Measurements from ENCODE around the gene ADNP.

ADNP gene

DNA sequence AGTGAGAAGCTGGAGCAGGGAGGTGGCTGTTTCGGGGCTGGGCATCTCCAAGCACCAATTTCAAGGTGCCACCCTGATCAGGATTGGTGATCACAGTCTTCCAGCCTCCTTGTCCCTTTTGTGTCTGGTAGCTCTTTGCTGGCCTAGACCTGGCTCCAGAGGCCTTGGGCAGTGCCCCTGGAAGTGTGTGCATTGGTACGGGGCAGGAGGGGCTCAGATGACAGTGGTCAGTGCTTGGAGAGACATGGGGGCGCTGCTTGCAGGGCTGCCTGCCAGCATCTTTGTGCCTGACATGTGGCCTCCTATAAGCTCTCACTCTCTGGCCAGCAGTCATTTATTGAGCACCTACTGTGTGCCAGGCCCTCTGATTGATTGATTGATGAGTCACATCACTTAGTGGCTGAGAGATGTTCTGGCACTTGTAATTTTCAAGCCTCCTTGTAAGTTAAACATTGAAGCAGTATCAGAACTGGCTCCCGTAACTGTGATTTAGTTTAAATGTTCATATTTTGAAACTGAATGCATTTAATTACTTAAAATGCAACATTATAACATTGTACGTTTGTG is 74.7 kb downstream of the ADNP start:
- Histone ChIP-seq H3K36me3 (ENCODE audit: control insufficient read depth in 1 of 2, insufficient read depth in 2 of 2, low read length in 2 of 2) (no peaks in the 10 kb centered on the region), H3K27ac (ENCODE audit: low read length) (no peak overlapping the region), H3K9me3 (ENCODE audit: control insufficient read depth in 1 of 2, low read length in 2 of 2) (no peaks in the 10 kb centered on the region), H3K27me3 (ENCODE audit: low read depth, low read length) (no peaks in the 10 kb centered on the region), H3K4me3 (ENCODE audit: low read depth in 1 of 2, low read length in 2 of 2) (no peak overlapping the region), H3K4me1 (ENCODE audit: control insufficient read depth in 1 of 2, insufficient read depth in 2 of 2, low read length in 2 of 2) (no peaks in the 10 kb centered on the region)

DNA sequence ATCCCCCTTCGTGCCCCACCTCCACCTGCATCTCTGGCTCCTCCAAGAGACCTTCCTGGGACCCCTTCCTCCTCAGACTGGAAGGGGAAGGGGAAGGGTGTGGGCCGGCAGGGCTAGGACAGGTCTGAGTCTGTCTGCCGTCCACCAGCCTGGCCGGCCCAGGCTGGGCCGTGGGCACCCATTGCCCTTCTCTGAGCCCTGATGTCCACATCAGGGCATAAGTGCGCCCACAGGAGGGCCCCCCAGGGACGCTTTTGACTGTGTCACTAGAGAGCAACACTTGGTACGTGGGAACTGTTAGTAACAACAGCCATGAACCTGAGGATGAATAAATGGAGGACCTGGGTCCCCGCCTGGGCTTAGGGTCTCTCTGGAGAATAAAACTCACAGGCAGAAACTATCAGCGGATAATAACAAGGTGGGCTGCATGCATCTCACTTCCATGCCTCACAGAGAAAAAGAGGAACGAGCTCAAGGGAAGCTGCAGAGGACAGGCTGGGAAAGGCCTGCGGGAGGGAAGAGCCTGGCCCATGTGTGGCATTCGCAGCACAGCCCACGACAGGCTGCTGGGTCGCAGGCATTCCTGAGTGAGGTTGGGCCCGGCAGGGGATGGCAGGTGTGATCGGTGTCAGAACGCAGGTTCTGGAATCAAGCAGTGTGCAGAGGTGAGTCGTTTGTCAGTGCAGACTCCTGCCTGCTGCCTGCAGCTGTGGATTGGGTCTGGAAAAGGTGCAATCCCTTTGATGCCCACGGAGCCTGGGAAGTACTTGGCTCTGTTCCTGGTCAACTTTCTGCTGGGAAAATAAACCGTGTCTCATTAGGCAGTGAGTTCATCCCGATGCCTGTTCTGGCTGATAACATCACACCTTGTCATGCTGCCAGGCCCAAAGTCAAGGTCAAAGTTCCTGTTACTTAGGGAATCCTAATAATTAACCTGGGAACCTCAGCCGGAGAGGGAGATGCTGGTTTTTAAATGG is 75.5 kb downstream of the ADNP start:
- H3K36me3 ChIP-seq (ENCODE audit: control insufficient read depth in 1 of 2, insufficient read depth in 2 of 2, low read length in 2 of 2), result no peaks in the 10 kb centered on the region
- H3K4me1 ChIP-seq (ENCODE audit: control insufficient read depth in 1 of 2, insufficient read depth in 2 of 2, low read length in 2 of 2), result no peaks in the 10 kb centered on the region
- no peak overlapping the region for H3K27ac ChIP-seq (ENCODE audit: low read length)
- H3K27me3 ChIP-seq (ENCODE audit: low read depth, low read length), result no peaks in the 10 kb centered on the region
- no peak overlapping the region for H3K4me3 ChIP-seq (ENCODE audit: low read depth in 1 of 2, low read length in 2 of 2)
- H3K9me3 ChIP-seq (ENCODE audit: control insufficient read depth in 1 of 2, low read length in 2 of 2), result no peaks in the 10 kb centered on the region

DNA sequence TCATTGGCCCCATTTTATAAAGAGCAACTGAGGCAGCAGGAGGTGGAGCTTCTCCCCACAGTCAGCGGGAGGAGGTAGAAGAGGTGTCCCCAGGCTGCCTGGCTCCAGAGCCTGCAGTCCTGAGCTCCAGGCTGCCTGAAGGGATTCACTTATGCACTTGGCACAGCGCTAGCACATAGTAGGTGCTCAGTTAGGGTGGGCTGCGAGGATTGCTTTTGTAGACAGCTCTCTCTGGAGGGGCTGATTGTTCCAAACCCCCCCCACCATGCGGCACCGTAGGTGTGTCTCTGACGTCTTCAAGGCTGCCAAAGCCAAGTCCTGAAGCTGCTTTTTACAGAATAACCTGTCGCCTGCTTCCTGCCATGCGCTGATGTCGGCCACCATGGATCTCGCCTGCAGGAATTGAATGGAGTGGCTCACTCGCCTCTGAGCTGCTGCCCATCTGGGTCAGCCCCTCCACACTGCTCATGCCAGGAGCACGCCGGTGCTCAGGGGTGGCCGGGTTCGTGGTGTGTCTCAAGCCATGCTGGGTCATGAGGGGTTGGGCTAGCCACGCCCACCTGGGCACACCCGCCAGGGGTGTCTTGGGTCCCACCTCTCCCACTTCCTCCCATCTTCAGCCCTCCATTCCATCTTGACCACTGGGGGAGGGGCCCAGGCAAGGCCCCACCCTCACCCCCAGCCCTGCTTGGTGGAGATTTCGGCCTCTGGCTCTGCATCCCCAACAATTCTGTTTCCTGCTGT is 76.6 kb downstream of the ADNP start:
- Histone ChIP-seq H3K27ac (ENCODE audit: low read length) (no peak overlapping the region), H3K36me3 (ENCODE audit: control insufficient read depth in 1 of 2, insufficient read depth in 2 of 2, low read length in 2 of 2) (no peaks in the 10 kb centered on the region), H3K27me3 (ENCODE audit: low read depth, low read length) (no peaks in the 10 kb centered on the region), H3K4me1 (ENCODE audit: control insufficient read depth in 1 of 2, insufficient read depth in 2 of 2, low read length in 2 of 2) (no peaks in the 10 kb centered on the region), H3K9me3 (ENCODE audit: control insufficient read depth in 1 of 2, low read length in 2 of 2) (no peaks in the 10 kb centered on the region), H3K4me3 (ENCODE audit: low read depth in 1 of 2, low read length in 2 of 2) (no peak overlapping the region)

DNA sequence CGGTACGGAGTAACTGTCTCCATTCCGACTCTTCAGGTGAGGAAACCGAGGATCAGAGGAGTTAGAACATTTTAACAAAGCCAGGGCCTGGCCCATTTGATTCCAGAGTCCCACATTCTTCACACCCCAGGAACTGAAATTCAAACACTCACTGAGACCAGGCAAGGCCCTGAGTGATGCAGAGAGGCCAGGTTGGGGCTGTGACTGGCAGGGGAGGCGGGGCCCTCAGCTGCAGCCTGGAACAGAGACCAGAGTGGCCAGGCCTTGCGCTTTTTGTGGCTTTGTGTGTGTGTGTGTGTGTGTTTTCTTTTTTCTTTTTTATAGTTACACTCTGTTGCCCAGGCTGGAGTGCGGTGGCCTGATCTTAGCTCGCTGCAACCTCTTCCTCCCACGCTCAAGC is 79.2 kb downstream of the ADNP start:
- H3K4me1 ChIP-seq (ENCODE audit: control insufficient read depth in 1 of 2, insufficient read depth in 2 of 2, low read length in 2 of 2), result peaks cover 6 to 14% of the 10 kb centered on the region in 2 donors
- H3K27me3 ChIP-seq (ENCODE audit: low read depth, low read length), result no peaks in the 10 kb centered on the region
- H3K4me3 ChIP-seq (ENCODE audit: low read depth in 1 of 2, low read length in 2 of 2), result no peak overlapping the region
- H3K27ac ChIP-seq (ENCODE audit: low read length), result no peak overlapping the region
- no peaks in the 10 kb centered on the region for H3K36me3 ChIP-seq (ENCODE audit: control insufficient read depth in 1 of 2, insufficient read depth in 2 of 2, low read length in 2 of 2)
- no peaks in the 10 kb centered on the region for H3K9me3 ChIP-seq (ENCODE audit: control insufficient read depth in 1 of 2, low read length in 2 of 2)

DNA sequence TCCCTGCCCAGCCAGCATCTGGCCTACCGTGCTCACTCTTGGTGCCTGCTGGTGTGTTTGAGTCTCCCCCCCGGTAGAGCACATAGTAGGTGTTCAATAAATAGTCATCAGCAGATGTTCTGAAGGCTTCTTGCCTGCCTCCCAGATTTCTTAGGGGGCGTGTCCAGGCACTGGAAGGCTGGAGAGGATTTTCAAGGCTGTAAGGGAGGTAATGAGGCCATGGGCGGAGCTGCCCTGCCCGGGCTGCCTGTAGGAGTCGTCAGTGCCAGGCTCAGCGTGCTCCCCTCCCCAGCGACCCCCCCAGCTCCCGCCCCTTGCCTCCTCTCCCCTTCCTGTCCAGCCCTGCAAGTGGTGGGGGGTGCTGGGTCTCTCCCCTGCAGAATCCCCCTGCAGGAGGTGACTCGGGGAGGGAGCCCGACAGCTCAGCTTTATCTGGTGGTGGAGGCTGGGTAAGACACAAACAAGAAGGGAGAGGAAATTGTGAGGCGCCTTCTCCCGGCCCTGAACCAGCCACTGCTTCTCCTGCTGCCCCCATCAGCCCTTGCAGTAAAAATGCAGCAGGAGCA is 80.4 kb downstream of the ADNP start:
- no peaks in the 10 kb centered on the region for H3K36me3 ChIP-seq (ENCODE audit: control insufficient read depth in 1 of 2, insufficient read depth in 2 of 2, low read length in 2 of 2)
- no peak overlapping the region for H3K4me3 ChIP-seq (ENCODE audit: low read depth in 1 of 2, low read length in 2 of 2)
- H3K27ac ChIP-seq (ENCODE audit: low read length), result no peak overlapping the region
- no peaks in the 10 kb centered on the region for H3K9me3 ChIP-seq (ENCODE audit: control insufficient read depth in 1 of 2, low read length in 2 of 2)
- H3K4me1 ChIP-seq (ENCODE audit: control insufficient read depth in 1 of 2, insufficient read depth in 2 of 2, low read length in 2 of 2), result peaks cover 6 to 14% of the 10 kb centered on the region in 2 donors
- H3K27me3 ChIP-seq (ENCODE audit: low read depth, low read length), result no peaks in the 10 kb centered on the region

DNA sequence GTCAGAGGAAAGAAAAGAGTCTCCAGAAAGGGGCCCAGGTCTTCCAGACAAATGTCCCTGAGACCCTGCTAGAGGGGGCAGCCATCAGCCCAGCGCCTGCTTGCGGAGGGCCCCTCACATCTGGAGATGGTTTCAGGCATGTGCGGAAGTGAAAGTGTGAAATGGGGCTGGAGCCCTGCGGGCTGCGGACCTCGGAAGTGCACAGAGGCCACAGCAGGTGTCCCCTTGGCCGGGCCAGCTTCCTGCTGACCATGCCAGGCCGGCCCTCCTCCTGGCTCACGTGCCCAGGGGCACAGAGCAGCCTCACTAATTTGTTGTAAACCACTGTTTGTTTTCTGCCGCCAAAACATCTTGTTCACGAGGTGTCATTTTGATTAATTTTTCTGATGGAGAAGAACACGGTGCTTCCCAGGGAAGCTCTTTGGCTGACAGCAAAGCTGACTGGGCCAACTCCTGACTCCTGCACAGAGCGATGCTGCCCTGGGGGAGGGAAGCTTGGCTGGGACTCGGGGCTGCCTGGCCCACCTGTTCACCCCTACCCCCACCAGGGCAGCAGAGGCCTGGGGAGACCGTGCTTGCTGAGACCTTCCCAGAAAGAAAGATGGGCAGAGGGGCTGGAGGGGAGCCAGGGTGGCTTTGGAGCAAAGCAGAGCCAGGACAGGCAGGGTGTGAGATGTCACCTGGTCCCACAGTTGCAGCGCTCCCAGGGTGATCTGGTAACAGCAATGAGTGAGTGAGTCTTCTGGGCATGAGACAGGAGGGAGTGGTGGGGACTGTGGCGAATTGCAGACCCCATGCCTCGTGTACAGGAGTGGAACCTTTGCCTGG is 82.2 kb downstream of the ADNP start:
- no peak overlapping the region for H3K27ac ChIP-seq (ENCODE audit: low read length)

DNA sequence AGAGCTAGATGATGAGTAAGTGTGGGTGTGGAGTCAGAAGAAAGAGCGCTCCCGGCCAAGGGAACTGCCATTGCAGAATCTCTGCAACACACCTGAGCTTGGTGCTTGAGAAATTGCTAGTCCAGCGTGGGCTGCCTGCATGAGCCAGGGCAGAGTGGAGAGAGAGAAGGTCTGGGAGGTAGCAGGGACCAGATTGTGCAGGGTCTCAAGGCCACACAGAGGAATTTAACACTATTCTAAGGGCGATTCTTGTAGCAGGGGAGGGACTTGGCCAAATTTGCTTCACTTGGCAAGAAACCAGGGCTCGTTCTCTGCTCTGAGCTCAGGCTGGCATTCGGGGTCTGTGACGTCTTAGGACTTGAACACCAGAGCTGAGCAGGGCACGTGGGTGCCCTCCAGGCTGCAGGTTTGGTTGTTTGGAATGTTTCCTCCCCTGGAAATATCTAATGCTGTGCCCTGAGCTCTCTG is 82.9 kb downstream of the ADNP start:
- Histone ChIP-seq H3K9me3 (ENCODE audit: control insufficient read depth in 1 of 2, low read length in 2 of 2) (no peaks in the 10 kb centered on the region), H3K4me3 (ENCODE audit: low read depth in 1 of 2, low read length in 2 of 2) (peak overlapping the region; percentile 21 to 36), H3K4me1 (ENCODE audit: control insufficient read depth in 1 of 2, insufficient read depth in 2 of 2, low read length in 2 of 2) (peaks cover 6 to 14% of the 10 kb centered on the region in 2 donors), H3K36me3 (ENCODE audit: control insufficient read depth in 1 of 2, insufficient read depth in 2 of 2, low read length in 2 of 2) (no peaks in the 10 kb centered on the region), H3K27me3 (ENCODE audit: low read depth, low read length) (no peaks in the 10 kb centered on the region), H3K27ac (ENCODE audit: low read length) (no peak overlapping the region)

More for the DNA sequence above, 82.2 kb downstream of the ADNP start:
- Histone ChIP-seq H3K27me3 (ENCODE audit: low read depth, low read length) (no peaks in the 10 kb centered on the region), H3K4me3 (ENCODE audit: low read depth in 1 of 2, low read length in 2 of 2) (peak overlapping the region; percentile 21 to 36), H3K36me3 (ENCODE audit: control insufficient read depth in 1 of 2, insufficient read depth in 2 of 2, low read length in 2 of 2) (no peaks in the 10 kb centered on the region), H3K9me3 (ENCODE audit: control insufficient read depth in 1 of 2, low read length in 2 of 2) (no peaks in the 10 kb centered on the region), H3K4me1 (ENCODE audit: control insufficient read depth in 1 of 2, insufficient read depth in 2 of 2, low read length in 2 of 2) (peaks cover 6 to 14% of the 10 kb centered on the region in 2 donors)

DNA sequence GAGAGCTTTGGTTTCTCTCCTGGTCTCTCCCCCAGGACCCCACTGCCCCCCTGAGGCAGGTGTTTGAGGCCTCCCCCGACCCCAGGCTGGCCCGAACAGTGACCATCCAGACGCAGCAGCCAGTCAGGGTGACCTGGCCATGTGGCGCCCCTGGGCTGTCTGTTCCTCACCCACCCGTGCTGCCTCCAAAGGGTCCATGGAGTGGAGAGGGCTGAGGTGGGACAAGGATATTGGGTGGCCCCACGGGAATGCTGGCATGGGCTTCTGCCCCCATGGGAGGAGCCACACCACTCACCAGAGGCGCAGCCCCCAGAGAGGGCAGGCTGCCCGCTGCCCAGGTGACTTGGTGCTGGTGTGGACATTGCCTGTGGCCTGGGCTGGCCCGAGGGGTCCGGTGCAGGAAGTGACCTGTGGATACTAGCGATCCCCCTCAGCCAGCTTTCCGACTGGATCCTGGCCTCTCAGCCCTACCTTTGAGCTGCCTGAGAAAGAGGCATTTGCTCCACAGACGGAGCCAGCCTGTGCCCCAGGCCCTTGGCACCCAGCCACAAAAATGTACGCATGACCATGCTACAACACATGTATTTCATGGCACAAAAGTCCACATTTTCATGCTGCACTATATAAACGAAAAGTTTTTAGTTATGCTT is 85.5 kb downstream of the ADNP start:
- H3K4me1 ChIP-seq (ENCODE audit: control insufficient read depth in 1 of 2, insufficient read depth in 2 of 2, low read length in 2 of 2), result peaks cover 6 to 14% of the 10 kb centered on the region in 2 donors
- no peaks in the 10 kb centered on the region for H3K27me3 ChIP-seq (ENCODE audit: low read depth, low read length)
- H3K9me3 ChIP-seq (ENCODE audit: control insufficient read depth in 1 of 2, low read length in 2 of 2), result no peaks in the 10 kb centered on the region
- no peaks in the 10 kb centered on the region for H3K36me3 ChIP-seq (ENCODE audit: control insufficient read depth in 1 of 2, insufficient read depth in 2 of 2, low read length in 2 of 2)
- no peak overlapping the region for H3K4me3 ChIP-seq (ENCODE audit: low read depth in 1 of 2, low read length in 2 of 2)
- no peak overlapping the region for H3K27ac ChIP-seq (ENCODE audit: low read length)

DNA sequence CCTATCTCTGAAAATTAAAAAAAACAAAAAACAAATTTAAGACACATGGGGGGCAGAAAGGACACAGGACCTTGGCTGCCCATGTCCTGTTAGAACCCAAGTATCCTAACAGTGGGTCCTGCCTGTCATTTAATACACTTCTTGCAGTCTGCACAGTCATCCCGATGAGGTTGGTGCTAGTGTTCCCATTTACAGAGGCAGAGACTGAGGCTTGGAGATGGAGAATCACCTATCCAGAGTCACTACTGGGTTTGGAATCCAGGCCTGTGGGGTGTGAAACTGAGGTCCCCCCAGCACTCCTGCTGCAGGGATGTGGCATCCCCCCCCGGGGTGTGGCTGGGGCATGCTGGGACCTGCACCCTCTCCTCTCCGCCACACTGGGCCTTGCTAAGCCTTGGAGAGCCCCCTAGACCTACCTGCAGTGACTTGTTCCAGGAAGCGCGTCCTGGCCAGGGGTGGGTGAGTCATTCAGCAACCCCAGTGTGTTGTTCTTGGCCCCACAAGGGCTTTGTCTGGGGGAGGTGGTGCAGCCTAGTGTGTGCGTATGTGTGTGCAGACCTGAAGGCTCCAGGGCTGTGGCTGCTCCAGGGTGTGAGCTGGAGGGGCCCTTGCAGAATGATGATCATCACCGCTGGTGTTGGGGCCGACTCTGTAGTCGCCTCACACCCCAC is 86.7 kb downstream of the ADNP start:
- no peaks in the 10 kb centered on the region for H3K9me3 ChIP-seq (ENCODE audit: control insufficient read depth in 1 of 2, low read length in 2 of 2)
- H3K4me3 ChIP-seq (ENCODE audit: low read depth in 1 of 2, low read length in 2 of 2), result no peak overlapping the region
- no peak overlapping the region for H3K27ac ChIP-seq (ENCODE audit: low read length)
- H3K27me3 ChIP-seq (ENCODE audit: low read depth, low read length), result no peaks in the 10 kb centered on the region
- no peaks in the 10 kb centered on the region for H3K36me3 ChIP-seq (ENCODE audit: control insufficient read depth in 1 of 2, insufficient read depth in 2 of 2, low read length in 2 of 2)
- peaks cover 6 to 14% of the 10 kb centered on the region in 2 donors for H3K4me1 ChIP-seq (ENCODE audit: control insufficient read depth in 1 of 2, insufficient read depth in 2 of 2, low read length in 2 of 2)
